Measurements from ENCODE around the gene SLC2A8.

SLC2A8 gene

GRCh38 chr9:127396808-127397645 lies at the start of gene SLC2A8:
Gene SLC2A8 (plus strand): TSS chr9:127397169. CDS start chr9:127397231, 62 bp downstream.
- peak; percentile 93 for DNase-seq

GRCh38 chr9:127347831-127348776 lies 48.9 kb upstream of the SLC2A8 start:
- DNase-seq: no peak

GRCh38 chr9:127349483-127350113 lies 47.4 kb upstream of the SLC2A8 start:
- DNase-seq: no peak

GRCh38 chr9:127351182-127352166 lies 45.5 kb upstream of the SLC2A8 start:
- DNase-seq: no peak

GRCh38 chr9:127353882-127354281 lies 43.1 kb upstream of the SLC2A8 start:
- no peak for DNase-seq

GRCh38 chr9:127356906-127357305 lies 40.1 kb upstream of the SLC2A8 start:
- DNase-seq: no peak

- no peak for DNase-seq
These were observed 38.9 kb upstream of the SLC2A8 start for GRCh38 chr9:127358023-127358535.

- no peak for DNase-seq
These were observed 38.2 kb upstream of the SLC2A8 start for GRCh38 chr9:127358770-127359169.

- no peak for DNase-seq
These were observed 36.7 kb upstream of the SLC2A8 start for GRCh38 chr9:127360250-127360649.

- no peak for DNase-seq
These were observed 36.1 kb upstream of the SLC2A8 start for GRCh38 chr9:127360829-127361228.

- peak; percentile 30 for DNase-seq
These were observed 35.4 kb upstream of the SLC2A8 start for GRCh38 chr9:127361561-127361960.

- no peak for DNase-seq
These were observed 34.1 kb upstream of the SLC2A8 start for GRCh38 chr9:127362829-127363228.

- DNase-seq: no peak
These were observed 31.5 kb upstream of the SLC2A8 start for GRCh38 chr9:127365461-127365860.

GRCh38 chr9:127366594-127366993 lies 30.4 kb upstream of the SLC2A8 start:
- DNase-seq: no peak

GRCh38 chr9:127368852-127369402 lies 28.0 kb upstream of the SLC2A8 start:
- no peak for DNase-seq

- no peak for DNase-seq
These were observed 27.5 kb upstream of the SLC2A8 start for GRCh38 chr9:127369428-127369827.

GRCh38 chr9:127370147-127370579 lies 26.8 kb upstream of the SLC2A8 start:
- no peak for DNase-seq

GRCh38 chr9:127370672-127371648 lies 26.0 kb upstream of the SLC2A8 start:
- no peak for DNase-seq

- DNase-seq: no peak
These were observed 16.5 kb upstream of the SLC2A8 start for GRCh38 chr9:127380479-127380878.

- no peak for DNase-seq
These were observed 14.4 kb upstream of the SLC2A8 start for GRCh38 chr9:127382541-127382940.

All from NK-92 treated with Interleukin-12 subunit alpha and Interleukin-12 subunit beta, amount 100 ng/mL, for 24 hours (cell line).